Measurements from ENCODE around the gene IFT81. TPM values are rescaled to one million over a fixed set of nuclear protein-coding genes. Genes with fewer than 3 reads are reported as not detected.

IFT81 gene
- total RNA-seq, 2 experiments from 2014 or later: 2.5 to 2.9 TPM

- no peaks in the 10 kb centered on the region for H3K36me3 Mint-ChIP-seq (ENCODE audit: low read depth)
- peaks cover 16% of the 10 kb centered on the region for H3K27me3 Mint-ChIP-seq
- CTCF ChIA-PET: interaction anchor here (0.6 kb wide), 2 partner anchors 430 to 950 kb away, joined by 3 to 4 read pairs; no protein-coding TSS in a partner anchor
- H3K9me3 Mint-ChIP-seq: no peaks in the 10 kb centered on the region
- H3K4me3 Mint-ChIP-seq: no peak overlapping the region
- no peak for DNase-seq
- no peaks in the 10 kb centered on the region for H3K4me1 Mint-ChIP-seq
- POLR2A ChIA-PET: no interaction called here
- no peak overlapping the region for H3K27ac Mint-ChIP-seq
Observed at GRCh38 chr12:110228756-110229155, 104.6 kb downstream of the IFT81 start.

DNA sequence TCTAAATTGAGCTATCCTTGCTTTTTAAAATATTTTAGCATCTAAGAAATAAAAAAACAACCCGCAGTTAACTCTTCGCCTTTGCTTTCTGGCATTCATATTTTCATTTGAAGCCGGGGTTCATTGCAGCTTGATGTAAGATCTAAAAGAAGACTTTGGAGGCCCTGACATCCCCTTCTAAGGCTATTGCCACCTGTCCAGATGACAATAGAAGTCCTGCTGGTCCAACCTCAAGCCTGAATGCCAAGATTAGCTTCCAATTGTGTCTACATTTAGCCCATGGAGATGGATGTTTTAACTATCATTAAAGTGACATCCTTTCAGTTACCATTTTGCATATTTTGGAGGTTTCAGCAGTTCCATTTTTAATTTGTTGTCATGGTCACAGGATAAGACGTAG, 105.3 kb downstream of the IFT81 start:
- Mint-ChIP-seq H3K9me3 (no peaks in the 10 kb centered on the region), H3K4me1 (no peaks in the 10 kb centered on the region), H3K4me3 (no peak overlapping the region), H3K27ac (no peak overlapping the region), H3K27me3 (peaks cover 21% of the 10 kb centered on the region), H3K36me3 (ENCODE audit: low read depth) (no peaks in the 10 kb centered on the region)
- POLR2A ChIA-PET: no interaction called here
- DNase-seq: no peak
- CTCF ChIA-PET: no interaction called here

GRCh38 chr12:110230655-110231054, 106.5 kb downstream of the IFT81 start:
- H3K36me3 Mint-ChIP-seq (ENCODE audit: low read depth): no peaks in the 10 kb centered on the region
- no peak overlapping the region for H3K27ac Mint-ChIP-seq
- no peaks in the 10 kb centered on the region for H3K9me3 Mint-ChIP-seq
- H3K4me3 Mint-ChIP-seq: no peak overlapping the region
- no peaks in the 10 kb centered on the region for H3K4me1 Mint-ChIP-seq
- POLR2A ChIA-PET: no interaction called here
- CTCF ChIA-PET: interaction anchor here (1.4 kb wide), 1 partner anchor 9 kb away, joined by 3 read pairs; no protein-coding TSS in a partner anchor
- DNase-seq: no peak
- H3K27me3 Mint-ChIP-seq: peaks cover 29% of the 10 kb centered on the region

- DNase-seq: no peak
- ChIA-PET CTCF (no interaction called here), POLR2A (interaction anchor here (0.6 kb wide), 1 partner anchor 122 kb away, joined by 3 read pairs; no protein-coding TSS in a partner anchor)
- Mint-ChIP-seq H3K4me3 (no peak overlapping the region), H3K9me3 (no peaks in the 10 kb centered on the region), H3K4me1 (no peaks in the 10 kb centered on the region), H3K36me3 (ENCODE audit: low read depth) (no peaks in the 10 kb centered on the region), H3K27ac (no peak overlapping the region), H3K27me3 (peaks cover 25% of the 10 kb centered on the region)
Observed at GRCh38 chr12:110233212-110233903, 109.2 kb downstream of the IFT81 start.

GRCh38 chr12:110234331-110234751, 110.2 kb downstream of the IFT81 start:
- no peaks in the 10 kb centered on the region for H3K4me1 Mint-ChIP-seq
- peaks cover 24% of the 10 kb centered on the region for H3K27me3 Mint-ChIP-seq
- H3K27ac Mint-ChIP-seq: no peak overlapping the region
- ChIA-PET CTCF (no interaction called here), POLR2A (no interaction called here)
- H3K9me3 Mint-ChIP-seq: no peaks in the 10 kb centered on the region
- no peak for DNase-seq
- H3K36me3 Mint-ChIP-seq (ENCODE audit: low read depth): no peaks in the 10 kb centered on the region
- H3K4me3 Mint-ChIP-seq: no peak overlapping the region

DNA sequence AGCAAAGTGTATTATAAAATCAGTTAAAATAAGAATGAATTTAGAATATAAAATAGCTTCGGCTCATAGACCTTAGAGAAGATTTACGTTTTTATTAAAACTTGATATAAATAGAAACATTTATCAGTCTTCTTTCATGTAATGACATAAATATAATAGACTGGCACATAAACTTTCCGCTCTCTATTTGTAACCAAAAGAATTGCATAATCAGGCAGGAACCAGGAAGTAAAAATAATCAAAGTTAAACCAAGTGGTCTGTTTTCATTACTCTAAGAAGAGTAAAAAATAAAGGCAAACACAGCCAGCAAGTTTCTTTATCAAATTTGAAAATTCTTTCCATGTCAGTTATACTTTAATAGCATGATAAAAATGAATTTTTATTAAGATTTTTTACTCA, 110.6 kb downstream of the IFT81 start:
- no peak overlapping the region for H3K4me3 Mint-ChIP-seq
- H3K4me1 Mint-ChIP-seq: no peaks in the 10 kb centered on the region
- no peaks in the 10 kb centered on the region for H3K36me3 Mint-ChIP-seq (ENCODE audit: low read depth)
- no peak for DNase-seq
- H3K27me3 Mint-ChIP-seq: peaks cover 22% of the 10 kb centered on the region
- ChIA-PET CTCF (no interaction called here), POLR2A (no interaction called here)
- H3K9me3 Mint-ChIP-seq: no peaks in the 10 kb centered on the region
- no peak overlapping the region for H3K27ac Mint-ChIP-seq

GRCh38 chr12:110235383-110235782, 111.2 kb downstream of the IFT81 start:
- H3K36me3 Mint-ChIP-seq (ENCODE audit: low read depth): no peaks in the 10 kb centered on the region
- H3K27ac Mint-ChIP-seq: no peak overlapping the region
- peaks cover 22% of the 10 kb centered on the region for H3K27me3 Mint-ChIP-seq
- no peaks in the 10 kb centered on the region for H3K4me1 Mint-ChIP-seq
- ChIA-PET CTCF (no interaction called here), POLR2A (no interaction called here)
- H3K4me3 Mint-ChIP-seq: no peak overlapping the region
- H3K9me3 Mint-ChIP-seq: no peaks in the 10 kb centered on the region
- DNase-seq: no peak

DNA sequence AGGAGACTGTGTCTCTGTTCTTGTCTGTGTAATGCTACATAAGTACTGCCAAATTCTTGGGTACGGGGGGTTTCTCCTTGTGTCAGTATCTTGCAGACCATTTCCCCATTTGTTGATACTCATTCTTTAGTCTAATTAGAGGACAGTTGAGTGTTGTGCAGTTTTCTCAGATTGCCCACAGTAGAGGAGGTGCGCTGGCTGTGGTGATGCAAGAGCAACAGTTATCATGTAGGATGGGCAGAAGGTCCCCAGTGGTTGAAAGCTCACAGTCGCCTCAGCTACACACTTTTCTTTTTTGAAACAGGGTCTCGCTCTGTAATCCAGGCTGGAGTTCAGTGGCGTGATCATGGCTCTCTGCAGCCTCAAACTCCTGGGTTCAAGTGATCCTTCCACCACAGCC, 119.1 kb downstream of the IFT81 start:
- Mint-ChIP-seq H3K9me3 (no peaks in the 10 kb centered on the region), H3K4me3 (no peak overlapping the region), H3K36me3 (ENCODE audit: low read depth) (no peaks in the 10 kb centered on the region), H3K27me3 (peaks cover 3% of the 10 kb centered on the region), H3K27ac (no peak overlapping the region), H3K4me1 (no peaks in the 10 kb centered on the region)
- no peak for DNase-seq
- ChIA-PET POLR2A (no interaction called here), CTCF (no interaction called here)

DNA sequence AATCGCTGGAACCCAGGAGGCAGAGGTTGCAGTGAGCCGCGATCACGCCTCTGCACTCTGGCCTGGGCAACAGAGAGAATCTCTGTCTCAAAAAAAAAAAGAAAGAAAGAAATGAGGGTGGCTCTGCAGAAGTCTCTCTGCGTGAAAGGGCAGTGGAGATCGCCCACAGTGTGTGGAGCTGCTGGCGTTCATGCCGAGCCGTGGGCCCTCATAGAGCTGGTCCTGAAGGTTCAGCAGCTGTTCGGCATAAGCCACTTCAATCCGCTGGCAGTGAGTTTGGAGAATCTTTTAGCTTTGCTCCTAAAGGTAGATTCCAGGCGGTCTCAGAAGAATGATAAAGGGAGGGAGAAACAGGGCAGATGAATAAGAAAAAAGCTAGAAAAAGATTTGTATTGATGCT, 120.2 kb downstream of the IFT81 start:
- Mint-ChIP-seq H3K36me3 (ENCODE audit: low read depth) (no peaks in the 10 kb centered on the region), H3K27ac (no peak overlapping the region), H3K27me3 (peaks cover 3% of the 10 kb centered on the region), H3K4me1 (no peaks in the 10 kb centered on the region), H3K9me3 (no peaks in the 10 kb centered on the region), H3K4me3 (no peak overlapping the region)
- no peak for DNase-seq
- ChIA-PET POLR2A (no interaction called here), CTCF (no interaction called here)

- ChIA-PET POLR2A (no interaction called here), CTCF (no interaction called here)
- no peak for DNase-seq
- Mint-ChIP-seq H3K27me3 (peaks cover 3% of the 10 kb centered on the region), H3K4me1 (no peaks in the 10 kb centered on the region), H3K27ac (no peak overlapping the region), H3K4me3 (no peak overlapping the region), H3K9me3 (no peaks in the 10 kb centered on the region), H3K36me3 (ENCODE audit: low read depth) (no peaks in the 10 kb centered on the region)
Observed at GRCh38 chr12:110244829-110245228, 120.7 kb downstream of the IFT81 start.

- H3K9me3 Mint-ChIP-seq: no peaks in the 10 kb centered on the region
- CTCF ChIA-PET: no interaction called here
- POLR2A ChIA-PET: no interaction called here
- no peak overlapping the region for H3K4me3 Mint-ChIP-seq
- no peaks in the 10 kb centered on the region for H3K4me1 Mint-ChIP-seq
- no peak overlapping the region for H3K27ac Mint-ChIP-seq
- peak; percentile 64 for DNase-seq
- H3K27me3 Mint-ChIP-seq: peaks cover 3% of the 10 kb centered on the region
- H3K36me3 Mint-ChIP-seq (ENCODE audit: low read depth): no peaks in the 10 kb centered on the region
Observed at GRCh38 chr12:110245369-110245772, 121.2 kb downstream of the IFT81 start.

- Mint-ChIP-seq H3K4me3 (no peak overlapping the region), H3K27me3 (no peaks in the 10 kb centered on the region), H3K9me3 (no peaks in the 10 kb centered on the region), H3K4me1 (no peaks in the 10 kb centered on the region), H3K36me3 (ENCODE audit: low read depth) (no peaks in the 10 kb centered on the region), H3K27ac (no peak overlapping the region)
- POLR2A ChIA-PET: interaction anchor here (0.6 kb wide), 1 partner anchor 109 kb away, joined by 5 read pairs; no protein-coding TSS in a partner anchor
- CTCF ChIA-PET: no interaction called here
- no peak for DNase-seq
Observed at GRCh38 chr12:110246636-110247339, 122.6 kb downstream of the IFT81 start.

DNA sequence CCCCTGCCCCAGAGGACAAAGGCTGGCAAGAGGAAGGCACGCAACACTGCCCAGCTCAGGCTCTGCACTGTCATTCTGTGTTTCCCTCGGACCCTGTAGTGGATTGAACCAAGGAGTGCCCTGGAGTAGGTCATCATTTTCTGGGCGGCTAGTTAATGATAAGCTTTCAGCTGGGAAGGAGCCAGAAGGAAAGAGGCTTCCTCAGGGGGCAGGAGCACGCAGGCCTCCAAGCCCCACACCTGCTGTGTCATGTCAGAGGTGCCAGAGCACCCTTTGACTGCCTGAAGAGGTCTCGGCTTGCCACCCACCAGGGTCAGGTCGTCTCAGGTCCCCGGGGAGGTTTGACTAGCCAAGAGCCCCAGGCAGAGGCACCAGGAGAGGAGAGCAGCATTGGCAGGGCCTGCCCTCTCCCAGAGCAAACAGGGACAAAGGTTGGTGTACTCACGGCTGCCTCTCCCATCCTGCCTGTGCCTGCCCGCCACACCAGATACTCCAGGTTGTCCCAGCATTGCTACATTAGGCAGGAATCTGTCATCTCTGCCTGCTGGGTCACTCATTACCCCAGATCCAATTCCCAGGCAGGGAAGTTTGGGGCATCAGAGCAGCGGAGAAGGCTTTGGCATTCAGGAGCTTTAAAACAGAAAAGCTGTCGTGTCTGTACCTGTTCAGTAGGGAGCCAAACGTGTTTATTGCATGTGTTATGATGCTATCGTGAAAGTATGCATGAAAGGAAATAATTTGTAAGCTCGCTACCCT, 123.4 kb downstream of the IFT81 start:
- H3K27ac Mint-ChIP-seq: no peak overlapping the region
- no peaks in the 10 kb centered on the region for H3K27me3 Mint-ChIP-seq
- POLR2A ChIA-PET: no interaction called here
- CTCF ChIA-PET: interaction anchor here (0.6 kb wide), 1 partner anchor 9 kb away, joined by 4 read pairs; no protein-coding TSS in a partner anchor
- H3K36me3 Mint-ChIP-seq (ENCODE audit: low read depth): no peaks in the 10 kb centered on the region
- no peaks in the 10 kb centered on the region for H3K9me3 Mint-ChIP-seq
- no peak for DNase-seq
- H3K4me3 Mint-ChIP-seq: no peak overlapping the region
- H3K4me1 Mint-ChIP-seq: no peaks in the 10 kb centered on the region
